NCI-H2029 treated with DMSO at 0.1 percent for 48 hours (cell line): ENCODE results near the gene CLDN34.

ENCODE experiments used
- DNase-seq: peaks from one replicate; lab custom pipeline; 2025; lab: John Stamatoyannopoulos, UW

Gene CLDN34

GRCh38 chrX:10016519-10017132 is 49.5 kb downstream of the CLDN34 start:
- DNase-seq: no peak

DNA sequence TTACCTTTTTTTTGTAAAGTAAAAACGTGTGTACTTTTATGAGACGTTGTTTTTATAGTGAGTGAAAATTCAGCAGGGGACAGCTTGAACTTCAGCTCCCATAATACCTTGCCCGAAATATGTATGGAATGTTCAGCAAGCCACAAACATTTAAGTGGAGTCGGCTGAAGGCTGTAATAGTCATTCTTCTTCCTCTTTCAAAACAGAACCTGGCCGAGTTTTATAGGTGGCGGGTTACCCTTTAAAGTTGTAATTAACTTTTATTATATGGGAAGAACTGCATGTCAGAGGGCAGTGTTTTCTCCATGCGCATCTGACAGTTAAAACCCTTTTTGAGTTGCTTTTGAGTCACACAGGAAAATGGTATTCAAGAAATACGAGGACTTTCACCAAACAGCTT is 50.7 kb downstream of the CLDN34 start:
- DNase-seq: no peak
